ENCODE data around the gene B4GALNT3.

- TF ChIP-seq ZNF274 (IDR thresholded peaks at IDR 0.05; ENCODE audit: low read depth, low read length), result no peak
- no peak for TF ChIP-seq SUZ12 (IDR thresholded peaks at IDR 0.05; ENCODE audit: extremely low read depth, insufficient read depth, insufficient read length)
- no peak for TF ChIP-seq YY1 (IDR thresholded peaks at IDR 0.05; ENCODE audit: insufficient read depth, insufficient read length)
Observed at GRCh38 chr12:550473-551260, 90.9 kb downstream of the B4GALNT3 start.

Data from NT2/D1 (cell line).